Body of pancreas (tissue), 4 donors: Measurements from ENCODE around the gene PLP1.

ENCODE experiments used
- POLR2A ChIP-seq, 3 donors: fragments of 450-650 bp; IDR thresholded peaks; one replicate each; pipeline ENCODE4 v1.6.1; 2016; ENCODE audit warnings: antibody characterized with exemption in 3 of 3, mild to moderate bottlenecking in 2 of 3
- TF ChIP-seq, protein P1 (sequence below), 7 experiments: fragments of 450-650 bp in 4 of 7; fragments of 200-600 bp in 3 of 7; sonication (generic) in 3 of 7; IDR thresholded peaks; one replicate each; pipeline ENCODE4 v1.5.1; 2016 to 2019; ENCODE audit warnings: antibody characterized with exemption in 7 of 7

DNA sequence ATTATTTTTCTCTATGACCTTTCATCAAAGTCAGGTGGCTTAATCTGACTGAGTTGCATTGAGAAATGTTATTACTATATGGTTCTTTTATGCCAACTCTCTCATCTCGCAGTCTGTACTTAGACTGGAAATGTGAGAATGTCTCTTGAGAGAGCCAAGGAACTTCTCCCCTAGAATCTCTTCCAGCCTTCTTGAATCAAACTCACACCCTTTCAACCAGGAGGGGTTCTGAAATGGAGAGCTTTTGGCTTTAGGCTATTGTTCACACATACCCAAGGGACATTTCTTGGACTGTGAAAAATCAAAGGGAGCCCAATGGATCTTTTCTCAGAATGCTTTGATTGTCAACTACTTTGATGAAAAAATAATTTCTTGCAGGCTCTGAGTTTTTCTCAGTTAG lies 5.1 kb downstream of the PLP1 start:
- TF ChIP-seq, protein P1, sequence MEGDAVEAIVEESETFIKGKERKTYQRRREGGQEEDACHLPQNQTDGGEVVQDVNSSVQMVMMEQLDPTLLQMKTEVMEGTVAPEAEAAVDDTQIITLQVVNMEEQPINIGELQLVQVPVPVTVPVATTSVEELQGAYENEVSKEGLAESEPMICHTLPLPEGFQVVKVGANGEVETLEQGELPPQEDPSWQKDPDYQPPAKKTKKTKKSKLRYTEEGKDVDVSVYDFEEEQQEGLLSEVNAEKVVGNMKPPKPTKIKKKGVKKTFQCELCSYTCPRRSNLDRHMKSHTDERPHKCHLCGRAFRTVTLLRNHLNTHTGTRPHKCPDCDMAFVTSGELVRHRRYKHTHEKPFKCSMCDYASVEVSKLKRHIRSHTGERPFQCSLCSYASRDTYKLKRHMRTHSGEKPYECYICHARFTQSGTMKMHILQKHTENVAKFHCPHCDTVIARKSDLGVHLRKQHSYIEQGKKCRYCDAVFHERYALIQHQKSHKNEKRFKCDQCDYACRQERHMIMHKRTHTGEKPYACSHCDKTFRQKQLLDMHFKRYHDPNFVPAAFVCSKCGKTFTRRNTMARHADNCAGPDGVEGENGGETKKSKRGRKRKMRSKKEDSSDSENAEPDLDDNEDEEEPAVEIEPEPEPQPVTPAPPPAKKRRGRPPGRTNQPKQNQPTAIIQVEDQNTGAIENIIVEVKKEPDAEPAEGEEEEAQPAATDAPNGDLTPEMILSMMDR (IDR thresholded peaks at IDR 0.05) = no peak
- no peak for TF ChIP-seq POLR2A (IDR thresholded peaks at IDR 0.05)
